GM19452 (cell line): ENCODE data around the gene C17orf78.
A peak's percentile ranks its signal among the peaks of the same experiment; 100 is the strongest.
"Not testable (repeated sequence)": the region's sequence is repeated elsewhere in the genome, so short reads cannot be mapped to it uniquely, and the experiment has no call there.

Experiments
- ATAC-seq: cut with Tn5 transposase; IDR thresholded peaks from one replicate; pipeline ENCODE4 v1.9.1; 2021; ENCODE audit not compliant: unreplicated experiment

The C17orf78 gene

GRCh38 chr17:37375706-37376105, at the start of gene C17orf78:
Gene C17orf78, plus strand, starts transcription at chr17:37375985. Its CDS starts 108 bp downstream, at chr17:37376093.
- no peak for ATAC-seq

- ATAC-seq = no peak
Observed at GRCh38 chr17:37327341-37328090, 48.3 kb upstream of the C17orf78 start.

- ATAC-seq = no peak
Observed at GRCh38 chr17:37338847-37339246, 36.9 kb upstream of the C17orf78 start.

DNA sequence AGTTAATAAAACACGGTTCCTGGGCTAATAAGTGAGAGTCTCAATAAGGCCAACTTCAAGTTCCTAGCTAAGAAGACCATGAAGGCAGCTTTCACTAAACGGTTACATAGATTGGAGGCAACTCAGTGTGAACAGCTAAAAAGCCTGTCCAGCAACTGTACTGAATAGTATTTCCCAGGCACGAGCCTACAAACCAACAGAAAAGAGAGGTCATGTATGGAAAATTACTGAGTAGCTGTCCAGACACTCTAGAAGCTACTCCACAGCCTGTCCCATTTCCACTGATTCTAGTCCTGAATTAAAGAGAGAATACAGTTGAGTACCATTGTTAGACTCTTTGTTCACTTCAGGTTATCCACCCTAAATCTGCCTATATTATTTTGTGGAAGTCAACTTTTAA, 36.5 kb upstream of the C17orf78 start:
- no peak for ATAC-seq

DNA sequence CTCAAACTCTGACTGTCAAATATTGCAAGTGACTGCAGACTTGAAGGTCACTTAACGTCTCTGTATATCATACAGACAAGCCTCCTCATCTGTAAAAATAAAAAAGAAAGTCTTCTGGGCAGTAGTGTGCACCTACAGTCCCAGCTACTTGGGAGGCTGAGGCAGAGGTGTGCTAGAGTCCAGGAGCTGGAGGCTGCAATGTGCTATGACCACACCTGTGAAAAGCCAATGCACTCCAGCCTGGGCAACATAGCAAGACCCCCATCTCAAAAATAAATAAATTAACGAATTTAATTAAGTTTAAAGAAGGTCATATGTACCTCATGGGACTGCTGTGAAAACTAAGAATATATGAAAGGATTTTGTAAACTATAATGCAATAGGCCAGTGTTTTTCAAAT, 35.0 kb upstream of the C17orf78 start:
- ATAC-seq = no peak

GRCh38 chr17:37342589-37342988, 33.2 kb upstream of the C17orf78 start:
- no peak for ATAC-seq

GRCh38 chr17:37344519-37344918, 31.3 kb upstream of the C17orf78 start:
- no peak for ATAC-seq

GRCh38 chr17:37346863-37347402, 28.9 kb upstream of the C17orf78 start:
- ATAC-seq = not testable (repeated sequence)

DNA sequence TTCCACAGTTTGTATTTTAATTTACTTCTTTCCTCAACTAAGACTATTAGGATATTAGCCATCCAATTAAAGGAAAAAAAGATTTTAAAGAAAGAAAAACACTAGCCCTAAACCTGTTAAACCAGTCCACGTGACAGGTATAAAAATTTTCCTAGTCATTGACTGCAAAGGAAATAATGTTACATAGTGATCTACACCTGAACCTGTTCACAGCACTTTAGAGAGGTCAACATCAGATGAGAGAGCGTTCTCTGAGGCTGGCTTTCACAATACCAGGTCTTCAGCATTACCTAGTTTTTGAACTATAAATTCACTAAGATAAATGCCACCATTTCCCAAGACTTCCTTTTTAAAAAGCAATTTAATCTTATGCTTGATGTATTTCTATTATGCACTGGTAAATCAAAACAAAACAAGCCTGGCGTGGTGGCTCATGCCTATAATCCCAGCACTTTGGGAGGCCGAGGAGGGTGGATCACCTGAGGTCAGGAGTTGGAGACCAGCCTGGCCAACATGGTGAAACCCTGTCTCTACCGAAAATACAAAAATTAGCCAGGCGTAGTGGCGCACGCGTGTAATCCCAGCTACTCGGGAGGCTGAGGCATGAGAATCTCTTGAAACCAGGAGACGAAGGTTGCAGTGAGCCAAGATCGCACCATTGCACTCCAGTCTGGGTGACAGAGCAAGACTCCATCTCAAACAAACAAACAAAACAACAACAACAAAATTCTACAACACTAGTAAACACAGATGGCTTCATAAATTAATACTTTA, 18.8 kb upstream of the C17orf78 start:
- ATAC-seq = not testable (repeated sequence)

- ATAC-seq = peak; percentile 3
Observed at GRCh38 chr17:37358098-37358829, 17.5 kb upstream of the C17orf78 start.

GRCh38 chr17:37358830-37359681, 16.7 kb upstream of the C17orf78 start:
- peak; percentile 93 for ATAC-seq

DNA sequence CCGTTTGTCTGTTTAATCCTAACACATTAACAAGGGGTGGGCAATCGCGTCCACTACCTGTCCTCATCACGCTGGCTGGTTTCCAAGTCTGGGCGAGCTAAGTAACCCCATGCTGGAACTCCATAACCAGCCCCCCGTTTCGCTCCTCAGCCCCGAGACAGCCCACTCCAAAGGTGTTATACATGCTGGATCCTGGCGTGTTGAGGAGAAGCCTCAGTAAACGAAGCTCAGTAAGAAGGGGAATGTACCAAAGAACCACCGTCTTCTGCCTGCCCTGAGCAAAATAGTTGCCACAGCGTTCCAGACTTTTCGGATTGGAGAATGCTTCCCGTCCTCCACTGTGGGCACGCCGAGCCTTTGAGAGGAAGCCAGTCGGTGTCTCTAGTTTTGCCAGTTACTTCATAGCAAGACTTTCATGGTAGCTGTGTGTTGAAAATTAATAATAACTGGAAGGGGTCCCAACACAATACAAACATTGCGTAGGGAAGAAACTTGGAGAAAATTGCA, 16.1 kb upstream of the C17orf78 start:
- no peak for ATAC-seq

- ATAC-seq = no peak
Observed at GRCh38 chr17:37360632-37361031, 15.2 kb upstream of the C17orf78 start.

DNA sequence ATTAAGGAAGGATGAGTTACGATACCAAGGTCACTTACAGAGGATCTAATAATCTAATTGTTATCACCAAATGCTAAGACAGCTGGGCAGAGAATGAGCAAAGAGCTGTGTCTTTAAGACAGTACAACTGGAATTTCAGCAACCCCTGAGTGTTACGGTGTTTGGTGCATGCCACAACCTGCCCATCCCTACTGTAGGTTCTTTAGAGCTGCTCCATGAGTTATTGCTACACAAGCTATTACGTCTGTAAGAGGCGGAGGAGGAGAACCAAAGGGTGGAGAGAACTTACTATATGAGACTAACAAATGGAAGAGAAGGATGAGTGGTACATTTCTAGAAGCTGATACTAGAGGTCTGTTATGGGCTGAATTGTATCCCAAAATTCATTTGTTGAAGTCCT, 14.2 kb upstream of the C17orf78 start:
- no peak for ATAC-seq

DNA sequence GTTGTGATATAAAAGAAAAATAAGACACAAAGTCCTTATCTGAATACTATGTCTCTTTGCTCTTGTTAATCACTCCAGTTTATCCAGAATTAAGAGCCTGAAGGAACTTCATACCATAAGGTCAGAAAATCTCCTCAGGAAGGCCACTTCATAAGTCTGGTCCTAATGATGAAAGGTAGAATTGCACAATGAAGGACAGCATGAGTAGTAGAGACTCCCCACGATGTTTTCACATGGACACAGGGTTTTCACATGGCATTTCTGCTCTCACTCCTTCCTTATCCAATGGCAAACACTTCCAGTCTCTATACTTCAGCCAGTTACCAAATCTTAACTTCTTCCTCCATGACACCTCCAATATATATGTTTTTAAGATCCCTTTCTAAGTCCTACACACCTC, 10.2 kb upstream of the C17orf78 start:
- ATAC-seq = no peak

- ATAC-seq = no peak
Observed at GRCh38 chr17:37368577-37368976, 7.2 kb upstream of the C17orf78 start.

GRCh38 chr17:37373530-37374159, 2.1 kb upstream of the C17orf78 start:
- ATAC-seq = no peak

DNA sequence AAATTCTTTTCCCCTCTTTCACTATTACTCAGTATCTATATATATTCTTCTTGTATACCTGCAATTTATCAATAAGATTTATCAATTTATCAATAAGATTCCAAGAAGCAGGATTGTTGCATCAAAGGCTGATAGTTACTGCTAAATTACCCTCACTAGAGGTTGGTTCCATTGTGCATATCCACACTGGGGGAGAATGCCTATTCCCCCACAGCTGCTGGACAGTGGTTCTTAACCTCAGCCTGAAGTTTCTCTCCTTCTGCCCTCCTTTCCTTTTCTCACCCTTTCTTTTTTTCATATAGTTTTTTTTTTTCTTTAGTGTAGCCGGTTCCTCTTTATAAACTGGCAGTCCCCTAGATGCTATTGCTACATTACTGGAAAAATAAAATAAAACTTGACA, 6.3 kb downstream of the C17orf78 start:
- ATAC-seq = no peak

DNA sequence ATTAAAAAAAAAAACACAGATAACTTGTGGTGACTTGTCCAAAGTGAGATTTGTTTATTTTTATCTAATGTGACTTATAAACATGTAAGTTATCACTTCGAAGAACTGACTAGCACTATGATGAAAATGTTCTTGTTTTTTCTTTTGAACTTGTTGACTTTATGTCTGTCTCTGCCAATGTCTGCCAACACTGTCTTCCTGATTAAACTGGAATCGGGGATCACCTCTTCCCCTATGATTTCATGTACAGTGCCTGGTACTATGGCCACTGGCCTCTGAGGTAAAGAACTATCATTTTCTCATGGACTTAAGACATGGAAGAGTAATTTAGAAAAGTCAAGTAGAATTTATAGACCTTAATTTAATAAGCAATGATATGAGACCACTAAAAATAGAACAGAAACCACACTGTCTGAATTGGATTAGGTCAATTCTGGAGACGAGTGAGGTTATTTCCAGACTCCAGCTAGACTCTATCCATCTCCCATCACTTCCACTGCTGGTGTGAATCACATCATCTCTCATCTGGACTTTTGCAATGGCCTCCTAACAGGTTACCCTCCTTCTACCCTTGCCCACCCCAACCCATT, 8.9 kb downstream of the C17orf78 start:
- ATAC-seq = no peak
